ENCODE results near the gene TTLL8.
"Not testable (repeated sequence)": the region's sequence is repeated elsewhere in the genome, so short reads cannot be mapped to it uniquely, and the experiment has no call there.

DNA sequence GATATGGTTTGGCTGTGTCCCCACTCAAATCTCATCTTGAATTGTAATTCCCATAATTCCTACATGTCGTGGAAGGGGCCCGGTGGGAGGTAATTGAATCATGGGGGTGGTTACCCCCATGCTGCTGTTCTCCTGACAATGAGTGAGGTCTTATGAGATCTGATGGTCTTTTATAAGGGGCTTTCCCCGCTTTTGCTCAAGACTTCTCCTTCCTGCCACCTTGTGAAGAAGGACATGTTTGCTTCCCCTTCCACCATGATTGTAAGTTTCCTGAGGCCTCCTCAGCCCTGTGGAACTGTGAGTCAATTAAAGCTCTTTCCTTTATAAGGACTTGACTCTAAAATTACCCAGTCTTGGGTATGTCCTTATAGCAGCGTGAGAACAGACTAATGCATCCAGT is 28.9 kb upstream of the TTLL8 start:
- TF ChIP-seq, protein P1, sequence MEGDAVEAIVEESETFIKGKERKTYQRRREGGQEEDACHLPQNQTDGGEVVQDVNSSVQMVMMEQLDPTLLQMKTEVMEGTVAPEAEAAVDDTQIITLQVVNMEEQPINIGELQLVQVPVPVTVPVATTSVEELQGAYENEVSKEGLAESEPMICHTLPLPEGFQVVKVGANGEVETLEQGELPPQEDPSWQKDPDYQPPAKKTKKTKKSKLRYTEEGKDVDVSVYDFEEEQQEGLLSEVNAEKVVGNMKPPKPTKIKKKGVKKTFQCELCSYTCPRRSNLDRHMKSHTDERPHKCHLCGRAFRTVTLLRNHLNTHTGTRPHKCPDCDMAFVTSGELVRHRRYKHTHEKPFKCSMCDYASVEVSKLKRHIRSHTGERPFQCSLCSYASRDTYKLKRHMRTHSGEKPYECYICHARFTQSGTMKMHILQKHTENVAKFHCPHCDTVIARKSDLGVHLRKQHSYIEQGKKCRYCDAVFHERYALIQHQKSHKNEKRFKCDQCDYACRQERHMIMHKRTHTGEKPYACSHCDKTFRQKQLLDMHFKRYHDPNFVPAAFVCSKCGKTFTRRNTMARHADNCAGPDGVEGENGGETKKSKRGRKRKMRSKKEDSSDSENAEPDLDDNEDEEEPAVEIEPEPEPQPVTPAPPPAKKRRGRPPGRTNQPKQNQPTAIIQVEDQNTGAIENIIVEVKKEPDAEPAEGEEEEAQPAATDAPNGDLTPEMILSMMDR (IDR thresholded peaks at IDR 0.05), result not testable (repeated sequence)
- TF ChIP-seq POLR2A (IDR thresholded peaks at IDR 0.05; ENCODE audit: low read length); EP300 (IDR thresholded peaks at IDR 0.05); RAD21 (conservative IDR thresholded peaks at IDR 0.05 in 1 of 2, IDR thresholded peaks at IDR 0.05 in 1 of 2); EHF (CRISPR knock-in tag; IDR thresholded peaks at IDR 0.05); JUN (IDR thresholded peaks at IDR 0.05); HDAC2 (IDR thresholded peaks at IDR 0.05); MYC (IDR thresholded peaks at IDR 0.05; ENCODE audit: borderline replicate concordance, low read length): not testable (repeated sequence)

All from A549 (cell line).